Fibroblast of skin of left quadriceps (primary cell): ENCODE results near the gene SLC38A8.

Experiments
- DNase-seq, 2 experiments: peaks; one replicate each; pipeline ENCODE4 v3.0.0-alpha.2; 2013; ENCODE audit warnings: low read depth in 2 of 2

SLC38A8 gene

DNA sequence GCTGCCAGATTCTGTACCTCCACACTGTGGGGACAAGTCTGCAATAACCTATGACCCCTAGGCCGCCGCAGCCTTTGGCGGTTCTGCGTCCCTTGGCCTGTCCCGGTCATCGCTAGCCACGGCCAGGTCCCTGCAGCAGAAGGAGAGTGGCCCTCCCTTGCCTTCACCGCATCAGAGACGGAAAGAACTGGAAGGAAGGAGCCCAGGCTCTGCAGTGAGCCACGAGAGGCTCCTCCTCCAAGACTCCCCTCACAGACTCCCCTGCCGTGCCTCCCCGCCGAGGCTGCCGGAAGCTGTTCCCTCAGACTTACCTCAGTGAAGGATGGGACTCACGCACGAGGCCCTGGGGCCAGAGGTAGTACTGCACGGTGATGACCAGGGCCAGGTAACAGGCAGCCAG, 11.0 kb downstream of the SLC38A8 start:
- DNase-seq, result no peak

DNA sequence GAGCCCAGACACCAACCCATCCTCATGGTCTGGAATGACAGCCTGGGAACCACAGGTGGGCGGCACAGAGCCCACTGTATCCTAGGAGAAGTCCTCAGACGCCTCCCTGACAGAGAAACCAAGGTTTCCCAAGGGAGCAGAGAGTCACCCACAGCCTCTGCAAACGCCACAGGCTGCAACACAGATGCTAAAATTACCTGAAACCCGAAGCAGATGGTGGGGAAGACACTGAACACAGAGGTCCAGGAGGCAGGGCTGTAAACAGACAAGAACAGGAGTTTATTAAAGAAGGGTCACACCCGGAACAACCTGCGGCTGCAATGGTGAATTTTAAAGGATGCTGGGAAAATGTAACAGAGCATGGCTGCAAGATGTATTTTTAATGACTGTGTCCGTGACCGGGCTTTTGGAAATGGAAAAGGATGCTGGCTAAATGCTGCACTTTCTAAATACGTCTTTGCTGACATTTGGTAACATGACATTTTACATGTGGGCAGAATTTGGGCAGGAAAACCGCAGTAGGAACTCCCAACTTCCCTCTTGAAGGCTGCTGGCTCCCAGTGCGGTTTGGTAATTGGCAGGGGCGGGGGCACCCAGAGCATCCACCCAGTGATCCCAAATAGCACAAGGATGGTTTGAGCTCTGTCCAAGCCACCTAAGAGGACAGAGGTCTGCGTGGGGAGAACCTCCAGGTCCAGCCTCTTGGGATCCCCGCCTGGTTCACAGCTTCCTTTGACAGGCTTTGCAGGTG, 13.1 kb downstream of the SLC38A8 start:
- DNase-seq, result no peak

DNA sequence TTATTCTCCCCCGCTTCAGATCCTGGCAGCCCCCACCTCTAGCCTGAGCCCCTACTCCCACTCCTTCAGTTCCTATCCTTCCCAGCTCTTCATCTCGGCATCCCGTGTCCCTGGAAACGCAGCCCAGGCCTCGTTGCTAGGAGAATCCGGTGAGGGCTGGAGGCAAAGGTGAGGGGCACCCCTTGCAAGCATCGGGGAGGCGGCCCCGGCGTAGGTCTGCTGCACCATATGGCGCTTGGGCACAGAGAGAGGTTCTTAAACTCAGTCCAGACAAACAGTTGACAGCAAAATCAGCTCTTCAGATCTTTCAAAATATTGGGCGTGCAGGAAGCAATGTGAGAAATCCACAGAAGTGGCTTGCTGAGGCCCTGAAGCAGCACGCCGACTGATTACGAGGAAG, 15.0 kb downstream of the SLC38A8 start:
- no peak for DNase-seq

DNA sequence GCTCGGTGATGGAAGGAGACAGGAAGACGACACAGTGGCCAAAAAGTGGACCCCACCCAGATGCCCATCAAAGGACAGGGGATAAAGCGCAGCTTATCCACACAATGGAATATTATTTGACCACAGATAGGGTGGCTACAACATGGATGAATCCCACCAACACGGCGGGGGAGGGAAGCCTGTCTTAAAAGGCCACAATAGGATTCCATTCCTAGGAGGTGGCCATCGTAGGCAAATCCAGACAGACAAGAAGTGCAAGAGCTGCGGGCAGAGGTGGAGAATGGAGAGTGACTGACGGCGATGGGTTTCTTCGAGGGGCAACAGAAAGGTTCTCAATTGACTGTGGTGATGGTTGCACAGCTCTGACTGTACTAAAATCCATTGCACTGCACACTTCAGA, 16.0 kb downstream of the SLC38A8 start:
- DNase-seq, result no peak

DNA sequence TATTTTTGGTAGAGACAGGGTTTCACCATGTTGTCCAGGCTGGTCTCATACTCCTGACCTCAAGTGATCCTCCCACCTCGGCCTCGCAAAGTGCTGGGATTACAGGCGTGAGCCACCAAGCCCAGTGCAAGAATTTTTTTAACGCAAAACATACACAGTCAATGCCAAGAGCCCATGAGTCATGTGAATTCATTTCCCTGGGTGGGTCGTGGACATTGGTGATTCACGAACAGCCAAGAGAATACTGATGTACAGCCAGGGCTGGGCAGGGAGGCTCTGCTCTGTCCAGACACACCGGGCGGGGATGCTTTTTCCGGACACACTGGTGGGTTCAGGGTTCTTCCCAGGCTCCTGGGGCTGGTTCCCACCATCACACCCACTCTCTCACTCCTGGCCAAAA, 17.7 kb downstream of the SLC38A8 start:
- DNase-seq, result no peak

DNA sequence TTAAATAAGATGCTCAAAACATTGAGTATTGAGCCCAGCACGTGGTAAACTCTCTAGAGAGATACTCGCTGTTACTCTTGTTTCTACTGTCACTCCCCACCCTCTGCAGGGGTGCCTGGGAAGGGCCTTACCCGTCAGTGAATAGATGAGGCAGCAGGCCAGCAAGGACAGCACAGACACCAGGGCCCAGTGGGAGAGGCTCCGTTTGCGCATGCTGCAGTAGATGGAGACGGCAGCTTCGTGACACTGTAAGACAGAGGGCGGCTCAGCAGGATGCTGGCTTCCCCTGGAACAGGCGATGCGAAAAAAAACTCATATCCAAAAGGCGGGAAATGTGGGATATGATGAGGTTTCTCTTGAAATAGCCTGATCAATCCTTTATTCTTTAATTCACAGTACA, 20.0 kb downstream of the SLC38A8 start:
- no peak for DNase-seq

DNA sequence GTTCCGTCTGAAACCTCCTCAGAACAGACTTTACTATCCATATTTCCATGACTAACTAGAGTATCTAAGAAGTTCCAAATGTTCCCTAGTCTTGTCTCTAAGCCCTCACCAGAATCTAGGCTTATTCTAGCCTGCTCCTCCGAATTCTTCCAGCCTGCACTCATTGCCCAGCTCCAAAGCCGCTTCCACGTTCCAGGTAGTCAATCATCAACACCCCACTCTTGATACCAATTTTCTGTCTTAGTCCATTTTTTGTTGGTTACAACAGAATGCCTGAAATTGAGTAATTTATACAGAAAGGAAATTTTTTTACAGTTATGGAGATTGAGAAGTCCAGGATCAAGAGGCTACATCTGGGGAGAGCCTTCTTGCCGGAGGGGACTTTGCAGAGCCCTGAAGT, 21.1 kb downstream of the SLC38A8 start:
- no peak for DNase-seq

DNA sequence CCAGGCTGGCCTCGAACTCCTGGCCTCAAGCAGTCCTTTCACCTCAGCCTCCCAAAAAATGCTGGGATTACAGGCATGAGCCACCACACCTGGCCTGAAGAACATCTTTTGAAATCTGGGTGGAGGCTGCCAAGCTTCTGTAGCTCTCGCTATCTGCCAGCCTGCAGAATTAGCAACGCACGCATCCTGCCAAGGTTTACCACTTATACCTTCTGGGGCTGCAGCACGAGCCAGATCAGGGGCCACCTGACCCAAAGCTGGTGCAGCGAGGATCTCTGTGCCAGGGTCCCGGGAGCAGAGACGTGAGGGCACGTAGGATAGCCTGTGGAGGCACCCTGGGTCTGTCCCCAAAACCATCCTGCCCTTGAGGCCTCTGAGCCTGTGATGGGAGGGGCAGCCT, 22.2 kb downstream of the SLC38A8 start:
- no peak for DNase-seq

DNA sequence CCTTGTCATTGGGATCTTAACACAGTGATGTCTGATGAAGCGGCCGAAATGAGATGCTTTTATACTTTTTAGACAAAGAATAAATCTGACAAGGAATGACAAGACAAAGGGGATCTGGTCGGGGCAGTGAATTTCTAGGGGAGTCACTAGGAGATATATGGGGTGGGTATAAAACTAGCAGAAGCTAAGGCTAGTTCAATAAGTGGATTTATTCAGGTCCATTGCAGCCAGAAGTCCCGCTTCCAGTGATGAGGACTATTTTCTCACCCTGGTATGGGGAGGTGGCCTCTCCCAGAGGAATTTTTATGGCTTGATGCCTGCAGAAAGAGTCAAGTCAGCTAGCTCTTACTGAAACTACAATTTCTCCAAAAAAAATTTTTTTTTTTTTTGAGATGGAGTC, 23.9 kb downstream of the SLC38A8 start:
- DNase-seq, result no peak

DNA sequence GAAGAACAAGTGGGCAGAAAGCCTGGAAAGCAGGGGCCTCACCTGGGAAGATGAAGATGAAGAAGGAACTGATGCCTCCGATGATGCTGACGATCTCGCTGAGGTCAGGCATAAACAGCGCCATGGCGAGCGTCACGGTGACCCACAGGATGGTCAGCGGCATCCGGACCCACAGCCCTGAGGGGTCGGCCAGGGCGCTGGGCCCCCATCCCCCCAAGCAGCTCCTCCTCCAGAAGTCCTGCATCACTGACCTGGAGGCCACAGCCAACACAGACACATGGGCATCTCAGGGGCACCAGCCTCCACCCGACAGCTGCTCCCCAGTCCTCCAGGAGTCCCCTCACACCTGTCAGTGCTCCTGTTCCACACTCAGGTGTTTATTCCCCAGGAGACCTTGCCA, 26.1 kb downstream of the SLC38A8 start:
- no peak for DNase-seq

DNA sequence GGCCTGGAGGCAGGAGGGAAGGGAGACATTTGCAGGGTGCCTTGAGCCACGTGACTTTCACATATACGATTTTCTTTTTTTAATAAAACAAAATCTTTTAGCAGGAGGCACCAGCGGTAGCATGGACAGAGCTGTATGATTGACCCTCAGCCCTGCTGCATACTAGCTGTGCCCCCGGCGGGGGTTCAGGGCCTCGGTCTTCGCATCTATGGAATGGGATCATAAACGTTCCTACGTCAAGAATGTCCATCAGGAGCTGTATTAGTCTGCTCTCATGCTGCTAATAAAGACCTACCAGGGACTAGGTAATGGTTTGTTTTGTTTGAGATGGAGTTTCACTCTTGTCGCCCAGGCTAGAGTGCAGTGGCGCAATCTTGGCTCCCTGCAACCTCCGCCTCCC, 27.2 kb downstream of the SLC38A8 start:
- DNase-seq, result no peak

DNA sequence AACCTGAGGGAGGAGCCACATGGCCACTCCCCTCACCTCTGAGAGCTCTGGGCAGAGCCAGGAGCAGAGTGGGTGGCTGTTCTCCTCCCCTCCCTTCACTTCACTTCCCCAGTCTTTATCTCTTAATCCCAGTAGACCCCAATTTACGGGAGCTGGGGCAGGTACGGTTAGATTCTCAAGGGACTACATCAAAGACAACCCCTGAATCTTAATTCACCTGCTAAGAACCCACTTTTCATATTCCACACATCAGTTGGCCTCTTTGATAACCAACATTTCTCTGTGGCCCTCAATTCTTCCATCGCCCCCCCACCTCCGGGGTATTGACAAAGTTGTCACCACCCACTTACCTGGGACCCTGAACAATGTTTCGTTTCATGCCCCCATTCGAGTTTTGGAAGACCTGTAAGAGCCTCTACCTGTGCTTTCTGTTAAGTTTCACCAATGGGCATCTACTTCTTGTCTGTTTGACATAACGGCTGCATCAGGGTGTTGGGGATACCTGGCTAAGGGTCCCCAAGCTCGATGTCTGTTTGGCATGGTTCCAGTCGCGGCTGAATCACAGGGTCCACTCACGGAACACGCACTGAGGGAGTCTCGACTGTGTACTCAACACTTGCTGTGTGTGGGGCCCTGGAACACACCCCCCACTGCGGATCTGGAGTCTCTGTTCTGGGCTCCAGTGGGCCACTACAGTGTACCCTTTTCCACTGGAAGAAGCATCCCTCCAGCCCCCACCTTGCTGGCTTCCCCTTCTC, 27.8 kb downstream of the SLC38A8 start:
- no peak for DNase-seq

DNA sequence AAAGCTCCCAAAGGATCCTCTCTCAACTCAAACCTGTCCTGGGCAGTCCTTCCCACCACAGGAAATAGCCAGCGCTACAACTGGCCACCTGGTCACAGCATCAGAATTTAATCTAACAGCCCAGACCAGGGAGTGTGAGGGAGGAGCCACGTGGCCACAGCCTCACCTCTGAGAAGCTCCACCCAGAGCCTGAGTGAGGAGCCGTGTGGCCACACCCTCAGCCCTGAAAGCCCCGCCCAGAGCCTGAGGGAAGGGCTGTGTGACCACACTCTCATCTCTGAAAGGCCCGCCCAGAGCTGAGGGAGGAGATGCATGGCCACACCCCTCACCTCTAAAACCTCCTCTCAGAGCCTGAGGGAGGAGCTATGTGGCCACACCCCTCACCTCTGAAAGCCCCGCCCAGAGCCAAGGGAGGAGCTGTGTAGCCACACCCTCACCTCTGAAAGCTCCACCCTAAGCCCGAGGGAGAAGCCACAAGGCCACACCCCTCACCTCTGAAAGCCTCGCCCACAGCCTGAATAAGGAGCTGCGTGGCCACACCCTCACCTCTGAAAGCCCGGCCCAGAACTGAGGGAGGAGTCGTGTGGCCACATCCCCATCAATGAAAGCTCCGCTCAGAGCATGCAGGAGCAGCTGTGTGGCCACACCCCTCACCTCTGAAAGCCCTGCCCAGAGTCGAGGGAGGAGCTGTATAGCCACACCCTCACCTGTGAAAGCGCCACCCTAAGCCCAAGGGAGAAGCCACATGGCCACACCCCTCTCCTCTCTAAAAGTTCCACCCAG, 28.6 kb downstream of the SLC38A8 start:
- peak in 1 of 2 experiments; percentile 8 for DNase-seq

DNA sequence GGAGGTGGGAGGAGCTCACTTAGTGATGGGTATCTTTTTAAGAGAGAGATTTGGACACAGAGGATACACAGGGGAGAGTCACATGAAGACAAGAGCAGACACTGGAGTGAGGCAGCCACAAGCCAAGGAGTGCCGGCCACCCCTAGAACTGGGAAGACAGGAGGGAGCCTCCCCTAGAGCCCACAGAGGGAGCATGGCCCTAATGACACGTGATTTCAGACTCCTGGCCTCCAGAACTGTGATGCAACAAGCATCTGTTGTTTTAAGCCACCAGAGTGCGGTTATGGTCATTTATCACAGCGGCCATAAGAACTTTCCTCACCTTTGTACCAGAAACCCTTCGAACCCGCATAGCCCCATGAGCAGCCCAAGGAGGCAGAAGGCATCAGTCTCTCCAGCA, 33.3 kb downstream of the SLC38A8 start:
- no peak for DNase-seq

DNA sequence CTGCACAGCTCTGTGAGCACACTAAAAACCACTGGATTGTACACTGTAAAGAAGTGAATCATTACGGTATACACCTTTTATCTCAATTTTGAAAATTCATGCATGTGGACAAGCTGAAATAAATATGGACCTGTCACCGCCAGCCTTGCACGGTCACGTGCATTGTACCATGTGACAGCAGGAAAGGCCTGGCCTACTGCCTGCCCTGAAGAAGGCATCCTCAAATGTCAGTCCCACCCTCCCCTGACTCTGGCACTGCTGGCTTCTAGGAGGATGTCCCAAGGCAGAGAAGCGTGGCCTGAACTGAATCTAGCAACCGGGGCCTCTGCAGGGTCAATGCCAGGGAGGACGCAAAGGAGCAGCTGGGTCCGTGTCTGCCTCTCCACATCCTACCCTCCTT, 34.6 kb downstream of the SLC38A8 start:
- no peak for DNase-seq

DNA sequence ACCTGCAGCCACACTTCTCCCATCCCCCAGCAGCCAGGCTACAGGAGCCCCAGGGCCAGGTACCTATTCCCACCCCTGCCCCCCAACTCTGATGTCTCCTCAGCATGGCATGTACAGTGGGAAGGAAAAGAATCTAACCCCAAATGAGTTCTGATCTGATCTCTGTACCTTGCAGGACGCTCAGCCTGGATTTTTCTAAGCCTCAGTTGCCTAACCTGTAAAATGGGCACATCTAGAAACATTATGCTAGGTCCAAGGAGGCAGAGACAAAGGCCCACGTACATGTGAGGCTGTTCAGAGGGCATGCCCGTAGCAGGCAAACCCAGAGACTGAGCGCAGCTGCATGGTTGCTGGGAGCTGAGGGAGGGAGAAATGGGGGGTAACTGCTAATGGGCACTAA, 35.1 kb downstream of the SLC38A8 start:
- DNase-seq, result no peak

DNA sequence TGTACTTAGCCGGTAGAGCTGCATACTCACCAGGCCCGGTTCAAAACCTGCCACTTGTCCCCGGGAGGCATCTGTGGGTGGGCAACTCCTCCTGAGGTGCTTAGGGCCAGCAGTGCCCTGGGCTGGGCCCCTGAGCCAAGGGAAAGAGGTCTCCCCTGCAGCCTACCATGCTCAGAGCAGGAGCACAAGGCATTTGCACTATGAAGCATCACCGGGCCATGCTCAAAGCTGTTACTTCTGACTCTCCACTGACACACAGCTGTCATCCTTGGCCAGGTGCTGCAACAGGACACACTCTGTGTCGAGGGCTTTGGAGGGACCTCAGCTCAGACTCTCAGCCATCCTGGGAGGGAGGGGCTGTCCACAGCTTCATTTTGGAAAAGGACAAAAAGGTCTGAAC, 37.2 kb downstream of the SLC38A8 start:
- no peak for DNase-seq

DNA sequence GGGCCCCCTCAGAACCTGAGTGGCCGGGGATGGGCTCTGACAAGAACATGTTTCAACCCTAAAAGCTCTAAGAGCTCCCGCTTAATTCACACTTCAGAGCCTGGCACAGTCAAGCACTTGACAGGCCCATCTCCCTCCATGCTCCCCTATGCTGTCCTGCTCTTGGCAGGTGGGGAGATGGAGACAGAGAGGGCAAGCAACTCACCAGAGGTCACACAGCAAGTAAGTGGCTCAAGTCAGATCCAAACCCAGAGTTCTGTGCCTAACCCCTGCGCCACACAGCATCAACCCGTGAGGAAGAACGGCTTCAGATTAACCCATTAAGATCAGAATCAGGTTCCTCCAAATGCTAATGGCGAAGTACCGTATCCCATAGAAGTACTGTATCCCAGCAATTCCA, 38.2 kb downstream of the SLC38A8 start:
- DNase-seq, result no peak

DNA sequence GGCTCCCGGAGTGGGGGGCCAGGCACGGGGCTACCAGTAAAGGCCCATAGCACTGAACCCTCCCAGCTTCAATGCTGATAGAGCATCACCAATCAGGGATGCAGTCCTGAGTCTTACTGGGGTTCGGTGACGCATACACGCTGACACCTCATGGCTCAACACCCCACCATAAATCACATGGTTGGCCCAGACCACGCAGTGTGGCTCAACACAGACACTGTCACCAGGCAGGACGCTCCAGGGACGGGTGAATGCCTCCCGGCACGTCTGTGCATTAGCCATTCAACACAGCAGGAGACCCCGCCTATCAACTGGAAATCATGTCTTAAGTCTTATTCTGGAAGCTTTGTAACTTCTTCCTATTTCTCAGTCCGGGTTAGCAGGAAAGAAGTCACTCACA, 39.6 kb downstream of the SLC38A8 start:
- no peak for DNase-seq

DNA sequence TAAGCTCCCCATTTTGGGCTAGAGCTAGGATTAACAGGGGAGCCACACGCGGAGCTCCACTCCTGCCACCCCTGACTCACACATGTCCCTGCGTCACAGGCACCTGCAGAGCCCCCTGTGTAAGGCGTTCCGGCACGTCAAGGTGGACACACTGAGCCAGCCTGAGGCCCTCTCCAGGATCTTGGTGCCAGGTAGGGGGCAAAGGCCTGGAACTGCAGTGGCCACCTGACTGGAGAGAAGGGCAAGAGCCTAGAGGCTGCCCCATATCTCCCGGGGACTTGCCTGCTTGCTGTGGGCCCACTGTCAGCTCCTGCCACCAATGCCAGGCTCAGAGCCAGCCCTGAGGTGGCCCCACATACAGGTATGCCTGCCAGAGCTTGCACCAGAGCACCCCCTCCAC, 40.9 kb downstream of the SLC38A8 start:
- DNase-seq, result no peak

DNA sequence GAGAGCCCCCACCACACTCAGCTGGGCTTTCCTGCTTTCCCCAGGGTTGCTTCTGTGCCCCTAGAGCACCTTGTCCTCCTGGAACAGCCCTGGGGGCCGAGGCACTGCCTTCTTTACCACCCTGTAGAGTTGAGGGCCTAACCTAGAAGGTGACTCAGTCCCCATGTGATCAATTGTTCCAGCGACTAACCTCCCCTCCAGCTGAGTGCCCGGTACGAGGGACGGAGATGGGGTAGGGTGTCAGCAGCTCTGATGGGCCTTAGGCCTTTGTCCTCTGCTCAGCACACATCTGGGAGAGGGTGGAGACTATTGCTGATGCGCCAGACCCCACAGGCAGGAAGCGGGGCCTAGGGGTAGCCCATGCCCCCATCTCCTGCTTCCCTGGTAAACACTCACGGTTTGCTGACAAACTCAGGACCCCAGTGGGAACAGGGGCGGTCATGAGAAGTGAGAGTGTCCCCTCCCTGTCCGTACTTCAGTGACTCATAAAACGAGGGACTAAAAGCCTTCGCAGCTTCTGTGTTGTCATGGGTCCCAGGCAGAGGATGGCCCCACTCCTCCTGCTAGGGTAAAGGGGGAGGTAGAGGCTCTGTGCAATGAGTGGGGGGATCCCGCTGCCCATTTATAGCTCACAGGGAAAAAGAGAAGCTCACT, 41.5 kb downstream of the SLC38A8 start:
- DNase-seq, result no peak

DNA sequence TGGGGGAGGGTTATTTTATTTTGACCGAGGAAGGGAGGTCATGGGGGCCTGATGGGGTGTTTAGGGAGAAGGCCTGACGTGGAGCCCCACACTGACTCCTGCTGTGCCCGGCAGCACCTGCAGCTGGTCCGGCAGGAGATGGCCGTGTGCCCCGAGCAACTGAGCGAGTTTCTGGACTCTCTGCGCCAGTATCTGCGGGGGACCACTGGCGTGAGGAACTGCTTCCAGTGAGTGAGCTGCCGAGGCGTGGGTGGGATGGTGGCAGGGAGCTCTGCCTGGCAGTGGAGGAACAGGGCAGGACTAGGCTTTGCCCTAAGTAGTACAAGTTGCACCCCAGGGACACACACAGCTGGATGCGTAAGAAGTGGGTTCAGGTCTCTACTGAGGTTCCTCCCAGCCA, 44.5 kb downstream of the SLC38A8 start:
- no peak for DNase-seq
